HL-60/S4 treated with phorbol 12-myristate 13-acetate at 8.2 ng/mL for 4 days and 3 days (cell line): Measurements from ENCODE around the gene XYLT1.

Experiments
- in situ Hi-C: fragments of 300-500 bp; cut with MboI; formaldehyde crosslinking; loops from 2 replicates; pipeline ENCODE4 v1.15.0; 2022; ENCODE audit warnings: low sequenced_read_pairs

Gene XYLT1

DNA sequence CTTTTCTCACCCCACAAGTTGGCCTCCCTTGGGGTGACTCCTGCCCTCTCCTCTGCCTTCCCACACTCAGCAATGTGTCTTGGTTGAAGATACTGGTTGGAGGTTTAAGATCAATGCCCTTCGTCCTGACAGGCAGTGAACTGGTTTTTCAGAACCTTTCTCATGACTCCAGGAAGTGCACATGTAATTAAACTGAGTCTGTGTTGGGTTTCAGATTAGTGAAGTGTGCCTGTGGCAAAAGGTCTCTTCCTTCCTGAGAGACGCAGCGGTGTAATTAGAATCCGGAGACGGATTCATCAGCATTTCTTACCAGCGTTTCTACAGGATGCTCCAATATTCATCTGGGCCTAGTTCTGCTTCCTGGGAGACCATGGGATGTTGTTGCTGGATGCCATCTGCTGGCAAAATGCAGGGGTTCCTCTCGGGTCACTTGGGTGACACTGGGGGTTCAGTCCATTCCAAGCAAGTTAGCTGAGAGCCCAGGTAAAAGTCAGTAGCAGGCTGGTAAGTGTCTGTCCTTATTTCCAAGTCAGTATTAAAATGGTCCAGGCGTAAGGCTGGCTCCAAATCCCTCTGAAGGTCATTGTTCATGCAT, 233.3 kb downstream of the XYLT1 start:
- in situ Hi-C loops = no loop called here

DNA sequence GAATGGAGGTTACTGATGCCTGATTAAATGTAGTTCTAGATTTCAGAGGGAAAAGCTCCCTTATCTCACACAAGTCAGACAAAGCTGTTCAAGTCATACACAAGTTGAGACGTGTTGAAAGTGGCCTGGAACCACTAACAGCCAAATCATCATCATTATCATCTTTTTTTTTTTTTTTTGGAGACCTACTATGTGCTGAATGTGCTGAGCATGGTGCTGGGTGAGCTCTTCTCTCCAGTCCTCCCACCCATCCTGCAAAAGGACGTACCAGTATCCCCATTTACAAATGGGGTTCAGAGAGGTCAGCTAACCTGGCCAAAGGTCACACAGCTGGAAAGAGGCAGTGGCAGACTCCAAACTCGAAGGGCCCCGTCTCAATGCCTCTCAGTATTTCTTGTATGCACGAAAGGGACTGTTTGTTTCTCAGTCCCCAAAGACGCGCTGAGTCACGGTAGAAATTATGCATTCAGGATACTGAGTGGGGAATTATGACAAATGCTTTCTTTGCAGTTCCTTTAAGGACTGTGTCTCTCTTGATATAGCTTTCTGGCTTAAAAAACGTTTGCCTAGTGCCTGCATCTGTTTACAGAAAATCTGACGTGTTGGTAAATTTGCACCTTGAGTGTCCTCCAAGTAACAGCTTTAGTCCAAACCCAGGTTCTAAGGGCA, 235.5 kb downstream of the XYLT1 start:
- in situ Hi-C loops = no loop called here

DNA sequence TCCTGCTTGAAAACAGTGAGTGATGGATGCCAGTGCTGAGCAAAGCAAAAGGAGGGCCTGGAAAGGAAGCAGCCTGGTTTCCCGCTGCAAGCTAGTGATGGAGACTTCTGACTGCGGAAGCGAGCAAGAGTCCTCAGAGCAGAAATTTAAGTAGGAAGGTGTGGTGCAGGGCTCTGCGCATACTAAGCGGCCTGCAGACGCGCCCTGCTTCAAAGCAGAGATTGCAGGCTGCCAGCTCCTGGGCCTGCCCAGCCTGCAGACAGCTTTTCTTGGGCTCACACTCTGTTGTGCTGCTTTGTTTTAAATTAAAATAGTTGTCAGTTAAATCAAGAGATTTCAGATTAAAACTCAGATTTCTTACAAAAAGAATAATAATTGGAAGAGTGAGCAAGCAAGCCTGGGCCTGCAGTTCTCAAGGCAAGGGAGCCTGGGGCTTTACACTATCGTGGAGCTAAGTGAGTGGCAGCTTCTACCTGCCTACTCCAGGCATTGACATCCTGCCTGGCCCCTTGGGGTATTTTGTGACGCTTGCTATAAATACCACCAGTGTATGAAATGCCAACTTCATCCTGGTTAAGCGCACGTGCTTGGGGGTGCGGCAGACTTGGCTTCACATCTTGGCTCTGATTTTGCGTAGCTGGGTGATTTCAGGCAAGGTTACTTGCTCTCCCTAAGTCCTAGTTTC, 237.3 kb downstream of the XYLT1 start:
- in situ Hi-C loops = no loop called here

DNA sequence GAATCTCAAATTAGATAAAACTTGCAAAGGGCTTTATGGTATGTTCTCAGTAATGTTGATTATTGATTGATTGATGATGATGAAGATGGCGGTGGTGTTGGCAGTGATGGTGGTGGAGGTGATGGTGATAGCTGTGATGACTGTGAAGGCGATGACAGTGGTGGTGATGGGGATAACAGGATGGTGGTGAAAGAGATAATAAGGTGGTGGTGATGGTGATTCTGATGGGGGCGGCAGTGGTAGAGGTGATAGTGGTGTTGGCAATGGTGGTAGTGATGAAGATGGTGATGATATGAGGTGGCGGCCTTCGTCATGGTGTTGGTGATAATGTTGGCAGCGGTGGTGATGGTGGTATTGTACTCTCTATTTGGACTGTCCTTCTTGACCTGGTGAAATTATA, 238.3 kb downstream of the XYLT1 start:
- in situ Hi-C loops = no loop called here

- in situ Hi-C loops = no loop called here
Measured at GRCh38 chr16:17231972-17232371, 238.8 kb downstream of the XYLT1 start.

GRCh38 chr16:17230932-17231581, 239.7 kb downstream of the XYLT1 start:
- in situ Hi-C loops = no loop called here

GRCh38 chr16:17229766-17230165, 241.0 kb downstream of the XYLT1 start:
- in situ Hi-C loops = no loop called here

- in situ Hi-C loops = no loop called here
Measured at GRCh38 chr16:17229131-17229530, 241.6 kb downstream of the XYLT1 start.

DNA sequence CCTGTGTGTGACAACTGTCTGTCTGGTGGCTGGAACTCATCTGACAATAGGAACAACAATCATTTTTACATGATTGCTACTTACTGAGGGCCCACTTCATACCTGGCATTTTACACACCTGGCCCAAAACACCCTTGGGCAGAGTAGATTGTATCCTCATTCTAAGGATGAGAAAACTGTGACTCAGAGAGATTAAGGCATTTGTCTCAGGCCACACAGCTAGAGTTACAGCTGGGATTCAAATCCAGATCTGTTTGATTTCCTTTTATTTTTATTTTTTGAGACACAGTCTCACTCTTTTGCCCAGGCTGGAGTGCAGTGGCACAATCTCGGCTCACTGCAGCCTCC, 242.1 kb downstream of the XYLT1 start:
- in situ Hi-C loops = no loop called here

DNA sequence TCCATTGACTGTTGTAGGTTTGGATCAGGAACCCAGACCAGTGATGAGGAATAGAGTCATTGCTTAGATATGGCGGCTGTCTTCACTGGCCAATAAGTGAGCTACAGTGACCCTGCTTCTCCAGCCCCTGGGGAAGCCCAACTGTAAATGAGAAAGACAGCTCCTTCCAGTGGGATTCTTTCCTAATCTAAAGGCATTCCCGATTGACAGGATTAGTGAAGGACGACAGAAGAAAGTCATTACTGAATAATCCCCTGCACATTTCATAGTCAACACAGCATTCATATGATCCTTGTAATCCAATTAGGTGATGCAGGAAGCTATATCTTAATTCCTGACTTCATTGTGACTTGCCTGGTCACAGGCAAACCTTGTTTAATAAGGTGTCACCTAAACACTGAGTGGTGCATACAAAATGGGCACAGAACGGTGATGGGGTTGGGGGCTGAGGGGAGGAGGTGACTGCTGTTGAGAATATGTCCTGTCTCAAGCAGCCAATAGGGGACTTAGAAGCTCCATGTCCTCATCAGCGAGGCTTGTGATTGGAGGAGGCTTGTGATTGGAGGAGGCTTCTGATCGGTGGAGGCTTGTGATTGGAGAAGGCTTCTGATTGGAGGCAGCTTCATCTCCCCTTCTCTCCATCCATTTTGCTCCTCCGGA, 242.6 kb downstream of the XYLT1 start:
- in situ Hi-C loops = no loop called here

- in situ Hi-C loops = no loop called here
Measured at GRCh38 chr16:17227278-17227677, 243.5 kb downstream of the XYLT1 start.

DNA sequence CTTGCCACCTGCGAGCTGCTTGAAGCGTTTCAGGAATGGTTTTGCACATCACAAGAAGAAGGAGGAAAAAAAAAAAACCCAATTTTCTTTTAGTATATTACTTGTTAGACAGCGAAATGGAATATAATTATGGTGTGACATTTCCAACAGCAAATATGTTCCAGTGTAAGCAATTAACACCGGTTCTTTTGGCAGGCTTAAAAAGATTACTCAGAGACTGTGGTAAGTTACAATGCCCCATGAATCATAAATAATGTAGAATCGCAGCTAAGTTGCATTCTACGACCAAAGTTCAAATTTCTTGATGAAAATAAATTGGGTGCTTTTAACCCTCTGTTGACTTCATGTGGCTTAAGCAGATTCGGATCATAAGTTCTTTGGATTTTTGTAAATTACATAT, 245.2 kb downstream of the XYLT1 start:
- in situ Hi-C loops = no loop called here

DNA sequence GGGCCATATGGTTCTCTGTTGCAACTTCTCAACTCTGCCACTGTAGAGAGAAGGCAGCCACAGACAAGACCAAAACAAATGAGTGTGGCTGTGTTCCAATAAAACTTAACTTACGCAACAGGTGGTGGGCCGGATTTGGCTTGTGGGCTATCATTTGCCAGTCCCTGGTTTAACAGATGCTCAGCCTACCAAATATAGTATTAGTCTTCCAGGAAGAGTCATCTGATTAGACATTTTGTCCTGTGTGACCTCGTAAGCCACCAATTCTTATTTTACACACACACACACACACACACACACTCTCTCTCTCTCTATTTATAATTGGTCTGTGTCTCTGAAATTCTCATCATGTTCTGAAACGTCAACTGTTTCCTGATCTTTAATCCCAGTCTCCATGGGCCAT, 245.9 kb downstream of the XYLT1 start:
- in situ Hi-C loops = no loop called here

DNA sequence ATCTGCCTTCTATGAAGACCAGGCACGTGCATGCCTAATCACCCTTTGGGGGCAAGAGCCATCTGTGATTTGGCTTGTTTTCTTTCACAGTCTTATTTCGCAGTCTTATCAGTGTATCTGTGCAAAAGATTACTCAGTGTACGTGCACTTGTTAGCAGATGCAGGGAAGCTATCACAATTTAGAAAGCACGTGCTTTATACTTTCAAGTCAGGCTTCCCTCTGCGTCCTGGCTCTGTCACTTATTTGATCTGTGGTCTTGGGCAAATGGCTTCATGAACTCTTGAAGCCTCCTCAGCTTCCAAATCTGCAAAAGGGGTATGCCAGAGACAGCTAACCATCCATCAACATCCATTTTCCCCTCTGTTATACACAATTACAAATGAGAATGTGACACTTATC, 246.4 kb downstream of the XYLT1 start:
- in situ Hi-C loops = no loop called here

DNA sequence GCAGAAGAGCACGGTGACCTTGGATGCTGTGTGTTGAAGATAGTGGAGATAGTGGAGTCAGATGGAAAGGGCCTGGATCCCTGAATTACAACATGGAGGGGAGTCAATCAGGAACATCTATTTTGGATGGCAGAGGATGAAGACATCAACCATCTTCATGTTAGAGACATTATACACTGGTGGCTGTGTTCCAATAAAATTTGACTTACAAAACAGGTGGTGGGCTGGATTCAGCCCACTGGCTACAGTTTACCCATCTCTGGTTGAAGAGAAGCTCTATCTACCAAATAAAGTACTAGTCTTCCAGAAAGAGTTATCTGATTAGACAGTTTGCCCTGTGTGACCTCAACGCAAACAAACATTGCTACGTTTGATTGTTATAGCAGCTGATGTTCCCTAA, 247.2 kb downstream of the XYLT1 start:
- in situ Hi-C loops = no loop called here

DNA sequence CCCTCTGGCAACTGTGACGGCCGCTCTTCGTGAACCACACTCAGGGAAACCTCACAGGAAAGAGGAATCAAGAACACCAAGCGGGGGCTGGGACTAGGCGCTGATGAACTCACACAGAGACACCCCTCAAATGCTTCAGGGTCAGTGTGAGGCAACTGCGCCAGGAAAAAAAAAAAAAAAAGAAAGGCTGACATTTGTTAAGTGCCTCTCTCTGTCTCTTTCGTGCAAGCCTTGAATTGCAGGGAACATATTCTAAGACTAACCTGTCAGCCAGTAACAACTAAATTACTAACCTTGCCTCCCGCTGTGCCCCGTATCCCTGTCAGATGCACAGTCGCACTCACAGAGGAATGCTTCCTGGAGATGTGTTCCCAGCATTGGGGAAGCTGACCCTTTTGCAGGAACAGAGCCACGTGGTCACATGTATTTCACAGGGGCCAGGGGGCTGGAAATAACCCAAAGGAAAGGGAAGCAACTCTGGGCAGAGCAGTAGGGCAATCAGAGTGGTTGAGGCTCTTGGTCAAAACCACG, 247.8 kb downstream of the XYLT1 start:
- in situ Hi-C loops = no loop called here

- in situ Hi-C loops = no loop called here
Measured at GRCh38 chr16:17219991-17220390, 250.8 kb downstream of the XYLT1 start.

- in situ Hi-C loops = no loop called here
Measured at GRCh38 chr16:17215936-17216335, 254.8 kb downstream of the XYLT1 start.

- in situ Hi-C loops = no loop called here
Measured at GRCh38 chr16:17215306-17215705, 255.5 kb downstream of the XYLT1 start.

DNA sequence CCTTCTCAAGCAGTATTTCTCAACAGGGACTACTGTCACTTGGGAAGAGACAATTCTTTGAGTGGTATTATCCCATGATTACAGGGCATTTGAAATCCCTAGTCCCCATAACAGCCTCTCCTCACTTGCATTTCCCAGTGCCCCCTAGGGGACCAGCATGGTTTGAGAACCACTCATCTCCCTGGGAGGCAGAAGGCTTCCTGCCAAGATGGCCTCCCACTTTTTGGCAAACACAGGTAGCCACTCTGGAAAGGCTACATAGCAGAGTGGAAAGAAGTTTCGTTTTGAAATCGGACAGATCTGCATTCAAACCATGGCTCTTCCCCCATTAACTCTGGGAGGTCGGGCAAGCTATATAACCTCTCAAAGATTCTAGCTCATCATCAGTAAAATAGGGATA, 256.8 kb downstream of the XYLT1 start:
- in situ Hi-C loops = no loop called here

GRCh38 chr16:17213025-17213424, 257.7 kb downstream of the XYLT1 start:
- in situ Hi-C loops = no loop called here
